GM10266 (cell line): ENCODE measurements around the gene IL36B.

Experiments
- DNase-seq: peaks from one replicate; pipeline ENCODE4 v3.0.0; 2012; ENCODE audit errors: extremely low spot score
- TF ChIP-seq, protein P1 (sequence below): IDR thresholded peaks from 2 replicates; pipeline ENCODE4 v1.5.1; 2012; ENCODE audit warnings: mild to moderate bottlenecking, low read depth; ENCODE audit not compliant: control insufficient read depth, insufficient read depth; ENCODE audit errors: missing control alignments

Gene IL36B

DNA sequence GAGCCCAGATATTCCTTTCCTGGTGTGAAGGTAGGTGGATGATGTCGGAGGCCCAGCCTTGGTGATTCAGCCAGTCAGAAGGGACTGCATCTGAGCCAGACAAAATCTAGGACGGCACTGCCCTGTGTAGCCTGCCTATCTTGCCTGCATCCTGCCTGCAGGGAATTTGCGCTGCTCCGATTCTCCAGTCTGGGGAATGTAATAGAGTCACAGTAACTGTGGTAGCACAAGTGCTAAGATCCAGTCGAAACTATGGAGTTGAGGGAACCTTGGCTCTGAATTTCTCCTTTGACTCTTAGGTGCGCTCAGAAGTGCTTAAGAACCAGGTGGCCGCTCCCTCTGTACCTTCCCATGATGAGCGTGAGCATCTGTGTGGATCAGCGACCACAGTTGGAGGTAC lies 15.9 kb downstream of the IL36B start:
- no peak for DNase-seq

DNA sequence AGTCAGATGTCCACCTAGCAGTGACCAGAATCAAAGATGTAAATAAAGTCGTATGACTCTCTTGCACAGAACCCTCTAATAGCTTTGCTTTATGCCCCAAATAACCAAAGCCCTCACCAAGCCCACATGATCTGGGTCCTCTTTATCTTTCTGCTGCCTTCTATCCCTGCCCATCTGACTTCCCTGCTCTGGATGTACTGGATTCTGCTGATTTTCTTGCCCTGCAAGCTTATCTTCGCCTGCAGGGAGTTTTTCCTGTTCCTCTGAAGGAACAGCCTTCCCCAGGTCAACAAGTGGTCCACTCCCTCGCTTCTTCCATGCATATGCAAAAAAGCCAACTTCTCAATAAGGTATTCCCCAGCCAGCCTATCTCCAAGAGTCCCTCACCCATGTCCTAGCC lies 18.7 kb downstream of the IL36B start:
- TF ChIP-seq, protein P1, sequence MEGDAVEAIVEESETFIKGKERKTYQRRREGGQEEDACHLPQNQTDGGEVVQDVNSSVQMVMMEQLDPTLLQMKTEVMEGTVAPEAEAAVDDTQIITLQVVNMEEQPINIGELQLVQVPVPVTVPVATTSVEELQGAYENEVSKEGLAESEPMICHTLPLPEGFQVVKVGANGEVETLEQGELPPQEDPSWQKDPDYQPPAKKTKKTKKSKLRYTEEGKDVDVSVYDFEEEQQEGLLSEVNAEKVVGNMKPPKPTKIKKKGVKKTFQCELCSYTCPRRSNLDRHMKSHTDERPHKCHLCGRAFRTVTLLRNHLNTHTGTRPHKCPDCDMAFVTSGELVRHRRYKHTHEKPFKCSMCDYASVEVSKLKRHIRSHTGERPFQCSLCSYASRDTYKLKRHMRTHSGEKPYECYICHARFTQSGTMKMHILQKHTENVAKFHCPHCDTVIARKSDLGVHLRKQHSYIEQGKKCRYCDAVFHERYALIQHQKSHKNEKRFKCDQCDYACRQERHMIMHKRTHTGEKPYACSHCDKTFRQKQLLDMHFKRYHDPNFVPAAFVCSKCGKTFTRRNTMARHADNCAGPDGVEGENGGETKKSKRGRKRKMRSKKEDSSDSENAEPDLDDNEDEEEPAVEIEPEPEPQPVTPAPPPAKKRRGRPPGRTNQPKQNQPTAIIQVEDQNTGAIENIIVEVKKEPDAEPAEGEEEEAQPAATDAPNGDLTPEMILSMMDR = no peak
- no peak for DNase-seq

More for the DNA sequence above, 15.9 kb downstream of the IL36B start:
- TF ChIP-seq, protein P1 = no peak

DNA sequence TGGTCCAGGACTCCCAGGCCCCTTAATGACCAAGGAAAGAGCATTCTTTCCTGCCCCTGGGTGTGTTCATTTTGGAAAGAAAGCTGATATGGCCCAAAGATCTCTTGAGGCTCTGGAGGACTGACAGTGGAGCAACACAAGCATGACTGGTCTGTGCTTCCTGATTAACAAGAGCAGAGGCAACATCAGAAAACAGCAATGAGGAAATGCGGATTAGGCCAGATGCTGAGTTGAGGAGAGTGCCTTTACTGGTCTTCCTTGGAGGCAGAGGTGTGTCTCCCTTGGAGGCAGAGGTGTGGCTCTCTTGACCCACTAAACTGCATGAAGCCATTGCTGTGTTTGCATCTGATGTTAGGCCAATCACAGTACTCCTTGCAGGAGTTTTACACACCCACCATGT lies 19.9 kb downstream of the IL36B start:
- DNase-seq = no peak
- TF ChIP-seq, protein P1 = no peak

DNA sequence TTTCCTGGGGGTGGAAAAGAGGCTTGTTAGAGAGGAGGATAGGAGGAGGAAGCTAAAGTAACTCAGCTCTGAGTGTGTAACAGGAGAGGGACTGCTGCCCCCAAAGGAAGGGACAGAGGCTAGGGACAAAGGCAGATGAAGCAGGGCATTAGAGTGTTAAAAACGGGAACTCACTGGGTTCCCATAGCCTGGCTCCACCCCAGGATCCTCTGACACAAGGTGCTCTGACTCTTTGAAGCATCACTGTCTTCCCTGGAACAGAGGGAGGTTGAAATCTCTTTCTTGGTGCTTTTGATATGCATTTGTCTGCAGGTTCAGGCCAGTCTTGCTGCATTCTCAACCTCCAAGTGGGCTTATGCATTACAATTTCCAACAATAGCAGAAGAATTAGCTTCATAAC lies 24.6 kb downstream of the IL36B start:
- TF ChIP-seq, protein P1 = no peak
- no peak for DNase-seq

DNA sequence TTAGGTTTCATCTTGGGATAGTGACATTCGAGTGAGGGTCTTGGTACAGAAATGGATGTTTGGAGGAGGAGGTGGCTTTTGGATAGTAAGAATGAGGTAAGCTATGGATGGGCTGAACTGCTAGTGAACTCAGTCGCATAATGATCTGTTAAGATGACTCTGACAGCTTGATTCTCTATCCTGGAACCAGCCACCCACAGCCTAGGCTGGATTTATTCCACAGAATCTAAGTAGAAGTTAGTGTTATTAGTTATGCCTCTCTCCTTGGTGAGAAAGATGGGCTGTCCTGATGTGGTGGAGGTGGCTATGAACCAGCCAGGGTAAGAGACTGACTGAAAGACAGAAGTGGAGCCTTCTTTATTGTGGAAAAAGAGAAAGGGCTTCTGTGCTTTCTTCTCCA lies 25.0 kb downstream of the IL36B start:
- TF ChIP-seq, protein P1 = no peak
- DNase-seq = no peak

DNA sequence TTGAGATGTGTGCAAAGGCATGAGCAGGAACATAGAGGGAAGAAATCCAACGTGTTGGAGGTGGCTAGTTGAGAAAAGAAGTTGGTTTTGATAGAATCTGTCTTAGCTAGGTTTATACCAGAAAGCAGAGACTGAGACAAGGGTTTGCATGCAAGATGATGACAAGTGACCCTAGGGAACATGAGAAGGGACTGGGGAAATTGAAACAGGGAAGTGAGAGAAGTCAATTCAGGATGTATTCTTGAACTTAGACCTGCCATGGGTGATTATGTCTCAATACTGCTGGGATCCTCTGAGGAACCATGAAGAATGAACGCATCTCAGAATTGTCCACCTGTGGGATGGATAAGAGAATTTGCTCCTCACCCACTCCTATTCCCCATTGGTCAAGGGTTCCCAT lies 26.9 kb downstream of the IL36B start:
- TF ChIP-seq, protein P1 = no peak
- DNase-seq = no peak

DNA sequence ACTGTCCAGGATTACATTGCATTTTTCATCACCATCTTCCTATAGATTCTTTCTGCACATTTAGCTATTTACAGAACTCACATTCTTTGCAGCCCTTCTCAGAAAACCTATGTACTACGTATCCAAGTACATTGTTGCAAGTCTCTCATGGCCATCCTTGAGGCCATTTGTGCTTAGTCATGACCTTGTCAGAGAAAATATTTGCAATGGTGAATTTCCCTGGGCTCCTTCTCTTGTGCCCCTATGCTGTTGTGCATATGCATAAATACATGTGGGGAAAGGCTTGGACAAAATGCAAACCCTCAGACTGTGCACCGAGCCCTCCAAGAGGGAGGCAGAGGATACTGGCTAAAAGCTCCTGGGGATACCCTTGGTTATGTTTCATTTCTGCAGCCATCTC lies 27.9 kb downstream of the IL36B start:
- TF ChIP-seq, protein P1 = no peak
- no peak for DNase-seq

DNA sequence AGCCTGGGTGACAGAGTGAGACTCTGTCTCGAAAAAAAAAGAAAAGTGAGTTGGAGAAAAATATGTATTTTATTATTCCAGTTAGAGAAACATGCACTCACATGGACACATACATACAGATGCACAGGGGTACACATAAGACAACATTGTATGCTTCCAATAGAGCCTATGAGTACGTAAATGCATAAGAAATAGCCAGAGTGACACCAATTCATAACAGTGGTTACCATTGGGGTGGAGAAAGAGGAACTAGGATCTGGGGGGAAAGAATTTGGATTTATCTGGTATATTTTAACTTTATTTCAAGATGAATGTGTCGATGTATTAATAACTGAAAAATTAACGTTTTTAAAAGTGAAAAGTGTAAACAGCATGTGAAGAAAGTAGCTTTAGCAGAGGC lies 31.4 kb downstream of the IL36B start:
- DNase-seq = no peak
- TF ChIP-seq, protein P1 = no peak
